ENCODE results near the gene FAM240B. TPM values are rescaled to one million over a fixed set of nuclear protein-coding genes. Genes with fewer than 3 reads are reported as not detected.

FAM240B gene
- total and polyA plus RNA-seq, 2 of the 13 experiments (the other 11 are each of a cell fraction or from before 2014, with no cell fraction given): not detected

DNA sequence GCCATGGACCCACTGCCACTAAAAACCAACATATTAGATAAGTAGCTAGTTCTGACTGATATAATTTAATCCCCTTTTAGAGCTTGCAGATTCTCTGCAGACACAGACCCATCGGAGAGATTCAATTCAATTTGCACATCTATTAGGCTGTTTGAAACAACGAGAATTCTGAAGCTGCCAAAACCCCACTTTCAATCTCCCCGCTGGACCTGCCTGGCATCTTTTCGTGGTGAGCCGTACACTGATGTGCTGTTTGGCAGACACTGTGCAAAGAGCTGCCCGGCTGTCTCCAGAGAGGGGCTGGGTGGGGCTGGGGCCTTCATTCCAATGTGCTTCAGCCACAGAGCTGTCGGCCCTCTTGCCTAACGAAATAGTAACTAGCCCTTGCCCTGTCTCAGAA is 42.1 kb upstream of the FAM240B start:
- Histone ChIP-seq H3K27me3 (ENCODE audit: control insufficient read depth in 1 of 2, insufficient read depth in 2 of 2, low read length in 2 of 2) (no peaks in the 10 kb centered on the region), H3K79me2 (ENCODE audit: insufficient read depth, low read length) (no peaks in the 10 kb centered on the region), H3K9ac (ENCODE audit: insufficient read depth, low read depth, low read length) (no peak overlapping the region), H2AFZ (ENCODE audit: low read length) (no peak overlapping the region), H3K9me3 (ENCODE audit: low read length) (no peaks in the 10 kb centered on the region), H3K4me1 (ENCODE audit: insufficient read depth, low read length) (no peaks in the 10 kb centered on the region), H3K27ac (ENCODE audit: extremely low read length, insufficient read depth, low read length) (no peak overlapping the region), H3K4me2 (ENCODE audit: low read depth, low read length) (no peak overlapping the region), H4K20me1 (ENCODE audit: insufficient read depth, low read length) (no peaks in the 10 kb centered on the region), H3K4me3 (replicated peaks in 1 of 3; ENCODE audit: insufficient read depth in 1 of 3, low read depth in 2 of 3, low read length in 3 of 3) (no peak overlapping the region), H3K36me3 (replicated peaks in 1 of 2; ENCODE audit: control insufficient read depth in 1 of 2, insufficient read depth in 2 of 2, low read length in 2 of 2) (no peaks in the 10 kb centered on the region)
- 10% methylated on average over 6 of the region's 8 CpGs for WGBS (ENCODE audit: low lambda C conversion rate)
- DNase-seq (ENCODE audit: low spot score) (no peak), ATAC-seq (no peak), FAIRE-seq (no peak)
- TF ChIP-seq ELF3 (CRISPR knock-in tag; IDR thresholded peaks at IDR 0.05): no peak
- TF ChIP-seq STAG1 (CRISPR knock-in tag; IDR thresholded peaks at IDR 0.05): no peak
- no peak for TF ChIP-seq ZBTB21 (CRISPR knock-in tag; IDR thresholded peaks at IDR 0.05)
- CTCF ChIA-PET (ENCODE audit: low intra/inter-chr PET ratio, low total read pairs): no interaction called here
- no TSS peak for BruUV-seq (replicated peaks)
- intact Hi-C loops (cut with micrococcal nuclease; ENCODE audit: unreplicated experiment) (no loop called here), in situ Hi-C loops (cut with HindIII; ENCODE audit: extremely low pct_ligation_motif_present, low pct_unique_long_range_greater_than_20kb) (no loop called here)
- POLR2A ChIA-PET: no interaction called here

- H3K36me3 ChIP-seq (replicated peaks in 1 of 2; ENCODE audit: control insufficient read depth in 1 of 2, insufficient read depth in 2 of 2, low read length in 2 of 2): no peaks in the 10 kb centered on the region
- no peaks in the 10 kb centered on the region for H3K9me3 ChIP-seq (ENCODE audit: low read length)
- FAIRE-seq (no peak), DNase-seq (ENCODE audit: low spot score) (no peak), ATAC-seq (no peak)
- 2% methylated on average over 3 of the region's 3 CpGs for WGBS (ENCODE audit: low lambda C conversion rate)
- no peak overlapping the region for H3K4me3 ChIP-seq (replicated peaks in 1 of 3; ENCODE audit: insufficient read depth in 1 of 3, low read depth in 2 of 3, low read length in 3 of 3)
- in situ Hi-C loops (cut with HindIII; ENCODE audit: extremely low pct_ligation_motif_present, low pct_unique_long_range_greater_than_20kb): no loop called here
- intact Hi-C loops (cut with micrococcal nuclease; ENCODE audit: unreplicated experiment): no loop called here
- BruUV-seq (replicated peaks): no TSS peak
- H2AFZ ChIP-seq (ENCODE audit: low read length): no peak overlapping the region
- ChIA-PET CTCF (ENCODE audit: low intra/inter-chr PET ratio, low total read pairs) (no interaction called here), POLR2A (no interaction called here)
- H4K20me1 ChIP-seq (ENCODE audit: insufficient read depth, low read length): no peaks in the 10 kb centered on the region
- no peaks in the 10 kb centered on the region for H3K27me3 ChIP-seq (ENCODE audit: control insufficient read depth in 1 of 2, insufficient read depth in 2 of 2, low read length in 2 of 2)
- no peak overlapping the region for H3K9ac ChIP-seq (ENCODE audit: insufficient read depth, low read depth, low read length)
- no peak overlapping the region for H3K27ac ChIP-seq (ENCODE audit: extremely low read length, insufficient read depth, low read length)
- H3K4me2 ChIP-seq (ENCODE audit: low read depth, low read length): no peak overlapping the region
- H3K79me2 ChIP-seq (ENCODE audit: insufficient read depth, low read length): no peaks in the 10 kb centered on the region
- TF ChIP-seq ZBTB3 (CRISPR knock-in tag; IDR thresholded peaks at IDR 0.05; ENCODE audit: borderline replicate concordance, low read depth) (no peak), MTA3 (CRISPR knock-in tag; IDR thresholded peaks at IDR 0.05) (no peak), ERF (CRISPR knock-in tag; IDR thresholded peaks at IDR 0.05) (no peak), PCBP2 (optimal IDR thresholded peaks at IDR 0.05; ENCODE audit: low read depth, low read length, poor library complexity, severe bottlenecking) (no peak), HOXD1 (CRISPR knock-in tag; IDR thresholded peaks at IDR 0.05) (no peak), ARNT2 (CRISPR knock-in tag; IDR thresholded peaks at IDR 0.05; ENCODE audit: low read depth) (no peak), ZNF564 (CRISPR knock-in tag; IDR thresholded peaks at IDR 0.05) (no peak), KAT8 (CRISPR knock-in tag; IDR thresholded peaks at IDR 0.05) (no peak)
- no peaks in the 10 kb centered on the region for H3K4me1 ChIP-seq (ENCODE audit: insufficient read depth, low read length)
Measured at GRCh38 chr9:38761339-38761738, 41.4 kb upstream of the FAM240B start.
